WTC11 (cell line): Measurements from ENCODE around the gene SMARCD1. TPM values are rescaled to one million over a fixed set of nuclear protein-coding genes. Genes with fewer than 3 reads are reported as not detected.
A peak's percentile ranks its signal among the peaks of the same experiment; 100 is the strongest.

Source experiments
- ATAC-seq: fragments of 200-7000 bp; cut with Tn5 transposase; 2 replicates; pipeline ENCODE4 v1.10.0; 2021; ENCODE audit warnings: mild to moderate bottlenecking, moderate library complexity
- CTCF ChIA-PET: fragments of 300-600 bp; sonication (Branson Sonifier 250); formaldehyde crosslinking; loops from one replicate; lab custom pipeline; 2021; ENCODE audit warnings: antibody characterized with exemption; lab: Charles Lee
- POLR2A ChIA-PET: fragments of 350-600 bp; sonication (Branson Sonifier 250); formaldehyde crosslinking; loops from one replicate; lab custom pipeline; 2021; ENCODE audit warnings: antibody characterized with exemption; lab: Charles Lee
- DNase-seq: peaks from one replicate; pipeline ENCODE4 v3.0.0; 2021; ENCODE audit warnings: low spot score
- H3K27ac Mint-ChIP-seq: 2 replicates; pipeline ENCODE4 v1.8.0; 2021; ENCODE audit warnings: mixed read lengths
- H3K27me3 Mint-ChIP-seq: 2 replicates; pipeline ENCODE4 v1.8.0; 2021; ENCODE audit warnings: low read depth, mild to moderate bottlenecking, moderate library complexity, mixed read lengths
- H3K36me3 Mint-ChIP-seq: 2 replicates; pipeline ENCODE4 v1.8.0; 2021; ENCODE audit warnings: mixed read lengths
- H3K4me1 Mint-ChIP-seq: 2 replicates; pipeline ENCODE4 v1.8.0; 2022; ENCODE audit warnings: mixed read lengths
- H3K4me3 Mint-ChIP-seq: 2 replicates; pipeline ENCODE4 v1.8.0; 2021; ENCODE audit warnings: mild to moderate bottlenecking, moderate library complexity, mixed read lengths
- H3K9me3 Mint-ChIP-seq: 2 replicates; pipeline ENCODE4 v1.8.0; 2021; ENCODE audit warnings: mixed read lengths
- E2F5 ChIP-seq: sonication (generic); formaldehyde crosslinking; IDR thresholded peaks from 2 replicates; pipeline ENCODE4 v1.8.1; 2022; ENCODE audit warnings: mild to moderate bottlenecking, moderate library complexity, missing genetic modification reagents
- JUN ChIP-seq: sonication (generic); formaldehyde crosslinking; IDR thresholded peaks from 2 replicates; pipeline ENCODE4 v1.8.0; 2023; ENCODE audit warnings: mild to moderate bottlenecking, missing genetic modification reagents
- PRDM15 ChIP-seq: sonication (generic); formaldehyde crosslinking; IDR thresholded peaks from 2 replicates; pipeline ENCODE4 v1.8.0; 2022; ENCODE audit warnings: missing genetic modification reagents
- SMAD4 ChIP-seq: sonication (generic); formaldehyde crosslinking; IDR thresholded peaks from 2 replicates; pipeline ENCODE4 v1.8.0; 2022; ENCODE audit warnings: mild to moderate bottlenecking, missing genetic modification reagents
- SP1 ChIP-seq: sonication (generic); formaldehyde crosslinking; conservative IDR thresholded peaks from 2 replicates; pipeline ENCODE4 v1.8.1; 2022; ENCODE audit warnings: missing genetic modification reagents
- TEAD1 ChIP-seq: sonication (generic); formaldehyde crosslinking; IDR thresholded peaks from 2 replicates; pipeline ENCODE4 v1.8.0; 2022; ENCODE audit warnings: mild to moderate bottlenecking, missing genetic modification reagents
- USF1 ChIP-seq: sonication (generic); formaldehyde crosslinking; IDR thresholded peaks from 2 replicates; pipeline ENCODE4 v1.8.0; 2022; ENCODE audit warnings: mild to moderate bottlenecking, missing genetic modification reagents
- ZBTB43 ChIP-seq: sonication (generic); formaldehyde crosslinking; IDR thresholded peaks from 2 replicates; pipeline ENCODE4 v1.8.1; 2023; ENCODE audit warnings: mild to moderate bottlenecking, missing genetic modification reagents
- ZNF425 ChIP-seq: fragments of 250-450 bp; sonication (Bioruptor Pico); conservative IDR thresholded peaks from 2 replicates; pipeline ENCODE4 v1.9.0; 2021; ENCODE audit warnings: mild to moderate bottlenecking
- ZNF532 ChIP-seq: fragments of 250-450 bp; sonication (Bioruptor Pico); IDR thresholded peaks from 2 replicates; pipeline ENCODE4 v1.9.0; 2021; ENCODE audit warnings: mild to moderate bottlenecking, borderline replicate concordance
- total RNA-seq: library from RNA; stranded (reverse); gene quantifications from 3 replicates; pipeline ENCODE4 v1.2.3, GENCODE V29; 2021

SMARCD1 gene
- total RNA-seq, 1 experiment from 2014 or later = 165 TPM

GRCh38 chr12:50055831-50056638 is 29.1 kb upstream of the SMARCD1 start (continued):
- TF ChIP-seq PRDM15 (CRISPR knock-in tag) = no peak

GRCh38 chr12:50056639-50056976 is 28.5 kb upstream of the SMARCD1 start:
- H3K4me1 Mint-ChIP-seq = peaks cover 19% of the 10 kb centered on the region
- no peak overlapping the region for H3K27ac Mint-ChIP-seq
- no peak for ATAC-seq

GRCh38 chr12:50057000-50057841 is 27.9 kb upstream of the SMARCD1 start, which contains the start of gene ASIC1:
TSS of gene ASIC1 (plus strand) at chr12:50057596. CDS start at chr12:50058767, 1,171 bp downstream.
- H3K4me3 Mint-ChIP-seq = peak within 1 kb of the TSS; percentile 79
- no peak within 1 kb of the TSS for H3K27ac Mint-ChIP-seq
- H3K4me1 Mint-ChIP-seq = peaks cover 17% of the 10 kb centered on the region
- ChIA-PET CTCF (interaction anchor here (0.5 to 5.3 kb wide), 26 partner anchors 10 to 283 kb away, joined by 3 to 120 read pairs (median 8); partner anchors contain the start of genes AQP6 and COX14), POLR2A (interaction anchor here (0.6 to 2.2 kb wide), 3 partner anchors 11 to 90 kb away, joined by 4 to 7 read pairs (median 5); no protein-coding TSS in a partner anchor)
- peak; percentile 62 for ATAC-seq
- no peaks in the 10 kb centered on the region for H3K36me3 Mint-ChIP-seq
- peaks cover 88% of the 10 kb centered on the region for H3K27me3 Mint-ChIP-seq
- no peaks in the 10 kb centered on the region for H3K9me3 Mint-ChIP-seq
- peak; percentile 77 for DNase-seq
- TF ChIP-seq E2F5 (CRISPR knock-in tag) (0 out of 2 replicates have a peak, but pooled peaks have one; percentile 44), USF1 (CRISPR knock-in tag) (0 out of 2 replicates have a peak, but pooled peaks have one; percentile 26), ZNF425 (CRISPR knock-in tag) (no peak), TEAD1 (CRISPR knock-in tag) (peak; percentile 12; the same call in 1 of the 2 replicates), SP1 (no peak), ZBTB43 (CRISPR knock-in tag) (peak; percentile 59; the same call in 1 of the 2 replicates), JUN (CRISPR knock-in tag) (peak; percentile 29; the same call in 1 of the 2 replicates)

More at GRCh38 chr12:50056639-50056976, 28.5 kb upstream of the SMARCD1 start:
- TF ChIP-seq ZNF532 (no peak), SMAD4 (CRISPR knock-in tag) (0 out of 2 replicates have a peak, but pooled peaks have one; percentile 45)
- no peaks in the 10 kb centered on the region for H3K36me3 Mint-ChIP-seq
- CTCF ChIA-PET = interaction anchor here (0.5 to 4.6 kb wide), 45 partner anchors 9 to 315 kb away, joined by 3 to 120 read pairs (median 5); partner anchors contain the start of genes AQP5, AQP6, COX14 and FAIM2
- H3K9me3 Mint-ChIP-seq = no peaks in the 10 kb centered on the region
- POLR2A ChIA-PET = interaction anchor here (1.0 to 2.2 kb wide), 4 partner anchors 14 to 89 kb away, joined by 3 to 7 read pairs (median 4); no protein-coding TSS in a partner anchor
- H3K27me3 Mint-ChIP-seq = peaks cover 94% of the 10 kb centered on the region
- DNase-seq = no peak
- H3K4me3 Mint-ChIP-seq = peak overlapping the region; percentile 79
